ENCODE results near the gene TSHZ1.

- TF ChIP-seq CTCF (IDR thresholded peaks at IDR 0.05; ENCODE audit: low read depth, low read length): no peak
- no peak for TF ChIP-seq POLR2A (IDR thresholded peaks at IDR 0.05; ENCODE audit: extremely low read depth, insufficient read length)
- TF ChIP-seq MYC (IDR thresholded peaks at IDR 0.05; ENCODE audit: low read depth, low read length): no peak
- TF ChIP-seq MAX (IDR thresholded peaks at IDR 0.05; ENCODE audit: low read depth, low read length): no peak
These were observed 80.3 kb downstream of the TSHZ1 start for GRCh38 chr18:75290737-75291358.
